Right ventricle myocardium inferior (tissue), 1 donor: ENCODE data around the gene MICAL2. TPM values are rescaled to one million over a fixed set of nuclear protein-coding genes. Genes with fewer than 3 reads are reported as not detected.

ENCODE experiments used
- ATAC-seq: fragments of 200-7000 bp; cut with Tn5 transposase; one replicate; pipeline ENCODE4 v1.9.1; 2020; ENCODE audit warnings: mild to moderate bottlenecking, moderate library complexity
- DNase-seq: peaks from one replicate; pipeline ENCODE4 v3.0.0; 2021; ENCODE audit errors: missing footprints
- intact Hi-C: fragments of 100-400 bp; cut with DNase I; formaldehyde crosslinking; loops from one replicate; pipeline ENCODE4 v1.11.0; 2022
- total RNA-seq: library from RNA; stranded (reverse); fragmentation: NEBNext Ultra II Directional; extraction: Animal tissue kit (Norgen Biotek cat#: 25700); gene quantifications from one replicate; pipeline ENCODE4 v1.2.1, GENCODE V29; 2021
- donor health status: DM: no; HTN: yes; CAD: no; lungs with severe emphysema.

The MICAL2 gene
- total RNA-seq, 1 donor from 2014 or later = 42.0 TPM

DNA sequence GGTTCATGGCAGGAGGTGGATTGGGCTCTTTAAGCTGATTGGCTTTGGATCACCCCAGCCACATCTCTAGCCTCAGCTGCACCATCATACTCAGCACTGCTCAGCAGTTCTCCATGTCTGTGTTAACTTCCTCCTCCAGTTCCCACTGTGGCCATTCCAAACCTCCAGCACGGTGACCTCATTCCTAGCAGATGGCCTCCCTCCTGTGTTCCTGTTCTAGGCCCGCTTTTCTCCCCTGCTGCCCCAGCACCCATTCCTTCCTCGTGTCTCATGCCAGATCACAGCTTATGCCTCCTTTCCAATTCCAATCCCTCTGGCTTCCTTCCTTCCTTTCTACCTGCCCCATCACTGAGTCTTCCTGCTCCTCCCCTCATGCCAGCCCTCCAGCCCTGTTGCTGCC is 96.1 kb downstream of the MICAL2 start:
- DNase-seq (no peak), ATAC-seq (peak; percentile 44)
- intact Hi-C loops = no loop called here

DNA sequence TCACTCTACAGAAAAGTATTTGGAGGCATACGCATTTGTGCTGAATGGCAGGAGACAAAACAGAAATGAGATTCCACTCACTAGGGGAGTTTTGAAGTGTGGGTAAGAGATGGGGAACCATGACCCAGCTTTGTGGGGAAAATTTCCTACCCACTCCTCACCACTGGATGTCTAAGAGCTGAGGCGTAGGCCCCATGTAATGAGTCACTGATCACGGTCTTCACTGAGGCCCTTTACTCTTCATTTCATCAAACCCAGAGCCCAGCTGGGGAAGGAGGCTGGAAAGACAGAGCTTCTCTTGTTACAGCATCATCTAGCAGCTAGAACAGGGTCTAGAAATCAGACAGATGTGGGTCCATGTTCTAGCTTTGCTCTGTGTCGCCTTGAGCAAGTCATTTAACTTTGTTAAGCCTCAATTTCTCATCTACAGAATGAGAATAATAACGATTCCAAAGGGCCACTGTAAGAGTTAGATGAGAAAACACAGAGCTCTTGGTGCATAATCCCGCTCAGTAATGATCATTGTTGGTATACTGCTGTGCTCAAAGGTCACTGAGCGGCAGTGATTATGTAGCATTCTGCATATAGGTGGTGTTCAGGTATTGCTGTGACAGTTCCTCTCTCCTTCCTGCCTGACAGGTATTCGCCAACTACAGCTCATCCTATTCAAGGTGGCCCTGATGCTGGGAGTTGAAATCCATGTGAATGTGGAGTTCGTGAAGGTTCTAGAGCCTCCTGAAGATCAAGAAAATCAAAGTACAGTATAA is 97.2 kb downstream of the MICAL2 start:
- ATAC-seq = no peak
- intact Hi-C loops = no loop called here

DNA sequence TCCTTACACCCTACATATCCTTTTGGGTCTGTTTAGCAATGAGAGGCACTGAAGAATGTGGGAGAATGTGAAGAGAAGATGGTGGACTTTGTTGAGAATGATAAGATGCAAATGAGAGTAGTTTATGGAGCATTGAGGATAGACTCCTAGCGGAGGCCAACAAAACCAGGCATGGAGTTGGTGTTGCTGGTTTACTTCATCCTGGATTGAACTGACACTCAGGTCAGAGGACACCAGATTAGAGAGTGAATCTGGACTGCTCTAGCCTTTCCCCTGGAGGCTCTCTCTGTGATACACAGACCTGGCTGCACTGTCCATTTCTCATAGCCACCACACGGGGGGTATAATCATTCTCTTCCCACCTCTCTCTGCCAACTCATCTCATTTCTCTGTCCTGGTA is 98.7 kb downstream of the MICAL2 start:
- DNase-seq (no peak), ATAC-seq (no peak)
- intact Hi-C loops = no loop called here

More for the DNA sequence above, 97.2 kb downstream of the MICAL2 start:
- DNase-seq = no peak

DNA sequence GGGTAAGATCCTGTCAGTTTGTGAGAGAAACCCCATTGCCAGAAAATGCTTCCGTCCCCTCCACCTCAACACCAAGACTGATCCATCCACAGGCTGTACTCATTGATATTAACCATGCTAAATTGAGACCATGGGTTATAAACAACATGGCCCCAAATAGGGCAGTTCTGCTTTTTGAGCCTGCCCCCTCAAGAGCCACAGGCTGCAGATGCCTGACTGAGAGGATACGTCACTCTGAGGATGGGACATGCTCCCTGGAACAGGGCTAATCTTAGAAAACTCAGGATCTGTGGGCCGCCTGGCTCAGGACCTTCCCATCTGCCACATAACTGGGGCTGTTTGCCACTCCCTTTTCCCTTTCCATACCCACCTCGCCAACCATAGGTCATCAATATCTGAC is 99.8 kb downstream of the MICAL2 start:
- intact Hi-C loops = no loop called here
- no peak for DNase-seq
- no peak for ATAC-seq

DNA sequence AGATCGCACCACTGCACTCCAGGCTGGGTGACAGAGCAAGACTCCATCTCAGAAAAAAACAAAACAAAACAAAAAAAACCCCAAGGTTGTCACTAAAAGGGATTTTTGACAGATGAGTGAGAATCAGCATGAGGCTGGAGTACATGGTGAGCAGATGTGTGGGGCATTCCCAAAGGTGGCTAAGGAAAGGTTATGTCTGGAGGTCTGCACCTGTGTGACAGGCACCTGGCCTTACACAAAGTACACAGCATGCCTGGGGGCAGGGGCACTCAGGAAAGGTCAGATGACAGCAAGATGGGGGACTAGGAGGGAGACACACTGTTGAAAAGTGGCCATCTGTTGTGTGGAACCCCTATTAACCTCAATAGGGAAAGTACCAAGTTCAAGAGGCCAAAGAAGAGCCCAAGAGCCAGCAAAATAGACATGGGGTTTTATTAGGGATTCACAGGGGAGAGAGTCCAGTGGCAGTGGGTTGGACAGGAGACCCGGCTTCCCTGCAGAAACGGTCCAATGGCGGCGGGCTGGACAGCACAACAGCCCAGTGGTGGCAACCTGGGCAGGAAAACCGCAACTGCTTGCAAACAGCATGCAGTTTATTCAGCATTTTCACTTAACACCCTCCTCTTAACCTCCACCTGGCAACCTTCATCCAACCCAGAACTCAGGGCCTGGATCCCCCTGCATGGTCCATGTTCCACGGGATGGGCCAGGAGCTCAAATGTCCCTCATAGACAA is 101.1 kb downstream of the MICAL2 start:
- DNase-seq (no peak), ATAC-seq (no peak)
- intact Hi-C loops = no loop called here

DNA sequence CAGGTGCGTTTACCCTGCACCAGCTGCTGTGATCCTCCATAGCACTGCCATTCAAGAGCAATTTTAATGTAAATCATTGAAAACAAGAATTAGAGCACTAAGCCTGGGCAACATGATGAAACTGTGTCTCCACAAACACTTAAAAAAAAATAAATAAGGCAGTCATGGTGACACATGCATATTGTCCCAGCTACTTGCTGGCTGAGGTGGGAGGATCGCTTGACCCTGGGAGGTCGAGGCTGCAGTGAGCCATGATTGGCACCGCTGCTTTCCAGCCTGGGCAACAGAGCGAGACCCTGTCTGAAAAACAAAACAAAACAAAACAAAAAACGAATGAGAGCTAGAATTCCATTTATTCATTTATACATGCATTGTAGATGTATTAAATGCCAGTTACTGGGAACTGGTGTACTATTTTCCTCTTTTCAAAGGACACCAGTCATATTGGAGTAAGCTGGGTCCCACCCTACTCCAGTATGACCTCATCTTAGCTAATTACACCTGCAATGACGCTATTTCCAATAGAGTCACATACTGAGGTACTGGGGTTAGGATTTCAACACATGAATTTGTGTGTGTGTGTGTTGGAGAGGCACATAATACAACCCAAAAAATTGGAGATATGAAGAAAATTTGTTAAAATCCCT is 101.9 kb downstream of the MICAL2 start:
- ATAC-seq = no peak
- intact Hi-C loops = no loop called here
- DNase-seq = no peak

DNA sequence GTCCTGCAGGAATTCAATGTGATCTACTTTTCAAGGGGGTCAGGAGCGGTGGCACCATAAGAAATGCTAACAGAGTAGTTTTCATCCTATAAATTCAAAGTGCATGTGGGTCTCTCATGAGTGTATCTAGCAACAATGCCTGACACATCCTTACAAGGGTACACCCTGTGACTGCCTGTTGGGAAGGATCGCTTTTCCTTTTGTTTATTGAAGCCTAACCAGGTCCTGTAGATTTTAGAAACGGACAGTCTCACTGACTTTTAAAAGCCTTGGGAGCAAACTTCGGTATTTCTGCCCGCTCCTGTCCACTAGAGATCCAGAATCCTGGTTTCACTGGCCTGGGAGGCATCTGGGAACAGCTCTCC is 102.4 kb downstream of the MICAL2 start:
- DNase-seq (no peak), ATAC-seq (no peak)
- intact Hi-C loops = no loop called here

DNA sequence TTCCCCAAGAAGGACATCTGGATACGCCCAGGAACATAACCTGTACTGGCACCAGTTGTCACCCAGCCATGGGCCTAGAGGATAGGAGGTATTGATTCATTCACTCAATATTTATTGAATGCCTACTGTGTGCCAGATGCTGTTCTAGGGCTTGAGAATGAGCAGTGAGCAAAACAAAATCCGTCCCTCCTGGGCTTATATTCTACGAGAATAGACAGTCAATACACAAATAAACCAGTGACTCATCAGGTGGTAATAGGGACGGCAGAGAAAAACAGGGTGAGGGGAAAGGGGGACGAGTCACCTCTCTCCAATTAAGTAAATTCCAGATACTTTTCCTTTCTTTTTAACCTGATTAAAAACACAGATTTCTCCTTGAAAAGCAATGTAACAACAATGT is 103.5 kb downstream of the MICAL2 start:
- ATAC-seq (no peak), DNase-seq (no peak)
- intact Hi-C loops = no loop called here

DNA sequence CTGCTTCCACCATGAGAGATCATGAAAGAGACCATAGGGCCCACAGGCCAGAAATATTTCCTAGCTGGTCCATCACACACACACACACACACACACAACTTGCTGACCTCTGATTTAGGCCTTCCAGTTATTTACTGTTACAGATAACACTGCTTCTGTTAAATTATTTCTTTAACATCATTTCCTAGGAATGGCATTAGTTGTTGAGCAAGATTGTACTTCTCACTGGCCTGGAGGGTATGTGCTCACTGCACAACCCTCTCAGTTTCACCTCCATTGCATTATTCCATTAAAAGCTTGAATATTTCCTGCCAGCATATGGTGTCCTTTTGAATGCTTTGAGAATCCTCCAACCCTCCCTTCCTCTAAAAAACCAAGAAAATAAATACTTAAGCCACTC is 104.4 kb downstream of the MICAL2 start:
- intact Hi-C loops = no loop called here
- no peak for DNase-seq
- ATAC-seq = no peak

DNA sequence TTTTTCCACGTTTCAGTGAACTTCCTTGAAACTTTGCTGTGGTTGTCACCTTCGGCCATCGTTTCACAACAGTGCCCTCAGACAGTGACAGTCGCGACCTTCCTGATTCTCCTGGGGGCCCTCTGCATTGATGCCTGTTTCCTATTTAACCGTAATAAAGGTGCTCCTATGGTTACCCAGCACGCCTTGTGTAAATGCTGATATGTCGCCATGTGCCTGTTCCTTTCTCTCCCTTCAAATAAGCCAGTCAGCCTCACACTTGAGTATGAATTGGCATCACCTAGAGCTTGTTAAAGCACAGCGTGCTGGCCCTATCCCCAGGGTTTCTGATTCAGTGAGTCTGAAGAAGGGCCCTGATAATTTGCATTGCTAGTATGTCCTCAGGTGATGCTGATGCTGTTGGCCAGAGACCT is 104.8 kb downstream of the MICAL2 start:
- ATAC-seq = no peak
- intact Hi-C loops = no loop called here
- DNase-seq = no peak

DNA sequence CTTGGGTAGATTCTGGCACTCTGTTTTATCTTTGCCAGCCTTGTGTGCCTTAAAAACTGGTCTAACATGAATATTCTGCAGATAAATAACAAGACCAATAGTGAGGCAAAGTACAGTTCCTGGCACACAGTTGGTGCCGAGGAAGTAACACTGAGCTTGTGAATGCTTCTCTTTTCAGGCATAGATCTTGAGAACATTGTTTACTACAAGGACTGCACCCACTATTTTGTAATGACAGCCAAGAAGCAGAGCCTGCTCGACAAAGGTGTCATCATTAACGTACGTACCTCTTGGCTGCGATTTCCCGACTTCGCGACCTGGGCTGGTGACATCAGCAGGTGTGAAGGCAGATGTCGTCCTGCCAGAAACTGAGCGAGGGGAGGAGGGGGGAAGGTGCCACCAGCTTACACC is 105.7 kb downstream of the MICAL2 start:
- ATAC-seq (no peak), DNase-seq (no peak)
- intact Hi-C loops = no loop called here

DNA sequence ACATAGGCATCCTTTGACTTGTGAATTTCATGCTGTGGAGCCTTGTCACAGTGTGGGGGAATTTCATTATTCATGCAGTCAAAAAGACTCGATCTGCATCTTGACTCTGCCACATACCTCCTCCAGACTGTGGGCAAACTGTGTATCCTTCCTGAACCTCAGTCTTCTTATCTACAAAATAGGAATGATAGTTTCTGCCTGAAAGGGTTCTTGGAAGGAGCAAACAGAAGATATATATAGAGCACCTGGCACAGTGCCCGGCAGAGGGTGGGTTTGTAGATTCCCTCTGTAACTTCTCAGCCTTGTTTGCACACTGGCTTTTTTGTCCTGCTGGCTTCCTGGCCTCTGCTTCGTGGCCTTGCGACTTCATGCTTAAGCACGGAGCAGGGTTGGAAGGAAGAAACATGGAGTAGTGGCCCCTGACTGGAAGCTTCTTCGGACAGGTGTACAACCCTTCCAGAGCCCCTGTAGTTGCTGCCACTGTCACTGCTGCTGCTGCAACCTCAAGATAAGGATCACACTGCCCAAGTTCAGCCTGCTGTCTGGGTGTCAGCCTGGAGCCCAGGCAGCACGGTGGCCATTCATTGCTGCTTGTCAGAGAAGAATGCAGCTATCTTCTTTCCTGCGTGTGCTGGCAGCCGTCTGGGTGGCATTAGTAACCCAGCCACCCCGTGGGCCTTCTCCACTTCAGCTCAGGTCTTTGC is 106.4 kb downstream of the MICAL2 start:
- intact Hi-C loops = no loop called here
- DNase-seq (no peak), ATAC-seq (no peak)

DNA sequence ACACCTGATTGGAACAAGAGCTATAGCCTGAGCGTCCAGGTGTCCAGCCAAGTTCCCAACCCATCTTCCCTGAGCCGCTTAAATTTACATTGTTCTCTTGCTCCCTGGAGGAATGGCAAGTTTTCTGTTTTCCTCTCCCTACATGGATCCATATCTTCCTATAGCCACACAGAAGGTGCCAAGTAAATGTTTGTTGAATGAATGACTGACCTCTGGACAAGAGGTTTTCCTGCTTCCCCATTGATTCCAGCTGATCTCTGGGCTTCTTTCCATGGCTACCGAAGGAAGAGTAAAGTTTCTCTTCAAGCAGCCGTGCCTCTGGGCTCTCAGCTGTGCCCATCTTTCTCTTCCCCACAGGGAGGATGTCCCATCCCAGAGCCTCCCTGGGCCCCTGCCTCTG is 107.5 kb downstream of the MICAL2 start:
- no peak for ATAC-seq
- no peak for DNase-seq
- intact Hi-C loops = no loop called here

DNA sequence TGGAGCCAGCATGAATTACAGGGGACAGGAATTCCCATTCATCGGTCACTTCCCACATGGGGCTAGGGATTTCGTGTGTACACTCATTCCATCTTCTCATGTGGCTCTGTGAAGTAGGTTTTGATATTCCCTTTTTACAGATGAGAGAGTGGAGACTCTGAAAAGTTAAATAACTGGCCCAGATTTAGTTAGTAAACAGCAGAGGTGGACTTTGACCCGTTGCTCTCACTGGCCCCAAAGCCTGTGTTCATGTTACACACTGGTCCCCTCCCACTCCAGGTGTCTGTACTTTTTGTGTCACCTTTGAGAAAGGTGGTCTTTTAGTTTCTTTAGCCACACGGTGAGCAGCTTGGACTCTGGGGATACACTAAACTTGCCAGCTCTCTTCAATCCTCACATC is 108.5 kb downstream of the MICAL2 start:
- DNase-seq = no peak
- intact Hi-C loops = no loop called here
- ATAC-seq = no peak

DNA sequence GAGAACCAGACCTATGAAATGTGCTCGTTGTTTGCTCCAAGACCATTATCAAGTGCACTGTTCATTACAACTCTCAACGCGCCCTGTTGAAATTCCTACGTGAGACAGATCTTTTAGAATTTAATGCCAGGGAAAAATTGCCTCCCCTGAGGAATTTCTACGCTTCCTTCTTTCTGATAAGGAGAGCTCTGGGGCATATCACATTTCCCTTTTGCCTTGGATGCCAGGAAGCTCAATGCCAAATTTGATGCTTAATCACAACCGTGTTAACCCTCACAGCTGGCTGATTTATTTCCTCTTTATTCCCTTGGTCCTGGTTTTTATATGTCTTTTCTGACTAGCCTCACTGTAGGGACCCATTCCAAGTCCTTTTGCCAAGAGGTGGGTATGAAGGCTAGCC is 109.4 kb downstream of the MICAL2 start:
- ATAC-seq = peak; percentile 60
- intact Hi-C loops = loop anchor here (2.0 to 5.0 kb wide), 3 partner anchors 19 to 57 kb away; no protein-coding TSS in a partner anchor
- no peak for DNase-seq

DNA sequence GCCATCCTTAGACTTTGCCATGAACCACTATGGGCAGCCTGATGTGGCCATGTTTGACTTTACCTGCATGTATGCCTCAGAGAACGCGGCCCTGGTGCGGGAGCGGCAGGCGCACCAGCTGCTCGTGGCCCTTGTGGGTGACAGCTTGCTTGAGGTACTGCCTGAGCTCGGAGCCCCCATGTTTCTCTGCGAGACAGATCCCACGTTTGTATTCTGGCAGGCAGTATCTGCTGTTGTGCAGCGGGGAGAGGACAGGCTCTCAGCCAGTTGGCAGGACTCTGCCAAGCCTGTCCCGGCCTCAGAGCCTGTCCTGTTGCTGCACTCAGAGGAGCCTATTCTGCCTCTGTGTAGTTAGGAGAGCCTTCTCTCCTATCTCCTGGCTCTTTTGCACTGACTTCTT is 109.9 kb downstream of the MICAL2 start:
- intact Hi-C loops = loop anchor here (2.0 to 5.0 kb wide), 3 partner anchors 20 to 58 kb away; no protein-coding TSS in a partner anchor
- ATAC-seq (peak; percentile 88), DNase-seq (peak; percentile 89)

DNA sequence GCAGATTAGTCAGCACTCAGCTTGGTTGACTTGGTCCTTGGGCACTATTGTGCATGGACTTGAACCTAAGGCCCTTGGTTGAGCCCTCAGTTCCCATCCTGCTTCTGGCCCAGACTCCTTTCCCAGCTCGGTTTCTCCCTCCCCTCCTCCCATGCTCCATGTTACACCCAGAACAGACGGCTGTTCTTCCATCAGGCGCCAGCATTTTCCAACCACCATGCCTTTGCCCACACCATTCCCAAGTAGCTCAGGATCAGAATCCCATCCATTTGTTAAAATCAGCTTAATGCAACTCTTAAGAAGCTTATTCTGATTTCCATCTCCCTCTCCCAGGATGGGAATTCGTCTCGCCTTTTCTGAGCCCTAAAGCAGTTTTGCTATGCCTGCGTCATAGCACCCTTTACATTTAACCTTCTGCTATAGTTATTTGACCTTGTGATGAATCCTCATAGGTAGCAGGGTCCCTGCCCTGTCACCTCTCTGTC is 110.7 kb downstream of the MICAL2 start:
- DNase-seq (no peak), ATAC-seq (no peak)
- intact Hi-C loops = loop anchor here (2.0 to 5.0 kb wide), 3 partner anchors 20 to 58 kb away; no protein-coding TSS in a partner anchor

DNA sequence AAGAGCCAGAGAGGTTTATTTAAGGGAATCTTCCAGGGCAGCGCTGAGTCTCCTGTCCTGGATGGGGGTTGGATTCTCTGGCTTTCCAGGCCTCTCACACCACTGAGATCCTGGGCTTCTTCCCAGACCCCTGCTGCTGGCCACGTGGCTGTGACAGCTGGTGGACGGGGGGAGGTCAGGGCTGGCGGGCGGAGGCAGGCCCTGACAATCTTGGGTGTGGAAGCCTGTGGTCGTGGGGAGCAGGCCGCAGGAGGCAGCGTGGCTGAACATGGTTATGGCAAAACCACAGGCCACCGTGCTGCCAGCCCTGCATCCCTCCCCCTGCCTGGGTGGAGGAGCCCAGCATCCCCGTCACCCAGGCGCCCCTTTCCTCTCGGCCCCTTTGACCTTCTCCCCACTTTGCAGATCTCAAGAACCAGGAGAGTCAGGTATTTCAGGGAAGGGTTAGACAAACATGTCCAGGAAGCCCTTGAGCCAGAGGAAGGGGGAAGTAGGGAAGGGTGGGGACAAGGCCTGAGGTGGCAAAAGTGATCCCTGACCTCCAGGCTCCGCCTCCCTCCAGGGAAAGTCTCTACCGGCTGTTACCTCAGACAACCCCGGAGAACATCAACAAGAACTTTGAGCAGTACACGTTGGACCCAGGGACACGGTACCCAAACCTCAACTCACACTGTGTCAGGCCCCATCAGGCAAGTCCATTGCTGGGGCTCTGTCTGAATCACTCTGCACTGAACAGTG is 111.8 kb downstream of the MICAL2 start:
- DNase-seq (no peak), ATAC-seq (peak; percentile 43)
- intact Hi-C loops = loop anchor here (5.0 kb wide), 1 partner anchor 40 kb away; no protein-coding TSS in a partner anchor
